GM12878 (cell line): ENCODE data around the gene CHN1. TPM values are rescaled to one million over a fixed set of nuclear protein-coding genes. Genes with fewer than 3 reads are reported as not detected.

Experiments used
- ATAC-seq: fragments of 200-7000 bp; cut with Tn5 transposase; 3 replicates; pipeline ENCODE4 v1.9.1; 2020; ENCODE audit warnings: mild to moderate bottlenecking, moderate library complexity
- BruUV-seq: library from RNA; stranded (reverse); fragments of 400-500 nt; replicated peaks from 2 replicates; lab custom pipeline; 2021; lab: Mats Ljungman, UMichigan
- CTCF ChIA-PET: fragments of 300-600 bp; sonication (Branson Sonifier 250); formaldehyde crosslinking; extraction: SDS; loops from one replicate; lab custom pipeline; 2021; ENCODE audit warnings: inconsistent platforms; lab: Yijun Ruan, JAX
- POLR2A ChIA-PET: fragments of 350-600 bp; formaldehyde crosslinking; extraction: SDS; loops from one replicate; lab custom pipeline; 2021; ENCODE audit warnings: inconsistent platforms; lab: Charles Lee
- RAD21 ChIA-PET: fragments of 300-600 bp; sonication (Branson Sonifier 250); formaldehyde crosslinking; loops from one replicate; lab custom pipeline; 2023; ENCODE audit warnings: antibody characterized with exemption; ENCODE audit not compliant: unreplicated experiment; lab: Charles Lee
- SMC1A ChIA-PET: fragments of 300-600 bp; sonication (Branson Sonifier 250); formaldehyde crosslinking; loops from one replicate; lab custom pipeline; 2023; ENCODE audit not compliant: unreplicated experiment, uncharacterized antibody; lab: Charles Lee
- DNase-seq: peaks from one replicate; pipeline ENCODE4 v3.0.0-alpha.2; 2011; ENCODE audit warnings: low read depth, low spot score
- FAIRE-seq: peaks from 3 replicates; lab custom pipeline; 2011; peaks lifted over from hg19 to GRCh38; lab: Jason Lieb, UNC
- H2AFZ ChIP-seq: 2 replicates; pipeline ENCODE4 v1.6.0; 2011; ENCODE audit warnings: low read depth, low read length, control low read depth; ENCODE audit not compliant: control insufficient read depth
- H3K27ac ChIP-seq: 2 replicates; pipeline ENCODE4 v1.5.1; 2011; ENCODE audit warnings: control low read depth; ENCODE audit not compliant: control insufficient read depth, insufficient read depth
- H3K27me3 ChIP-seq, 2 experiments: replicated peaks in 1 of 2; 2 replicates each; pipeline versions ENCODE4 v1.6.0 to v1.6.1; 2011; ENCODE audit warnings: low read length in 1 of 2; ENCODE audit not compliant: control insufficient read depth in 2 of 2, insufficient read depth in 2 of 2
- H3K36me3 ChIP-seq, 2 experiments: 2 replicates each; pipeline ENCODE4 v1.5.1; 2011; ENCODE audit warnings: low read length in 1 of 2; ENCODE audit not compliant: control insufficient read depth in 2 of 2, insufficient read depth in 2 of 2
- H3K4me1 ChIP-seq: 2 replicates; pipeline ENCODE4 v1.6.1; 2011; ENCODE audit warnings: mild to moderate bottlenecking, low read length, moderate library complexity, mixed read lengths; ENCODE audit not compliant: control insufficient read depth, insufficient read depth
- H3K4me2 ChIP-seq: 2 replicates; pipeline ENCODE4 v1.6.0; 2011; ENCODE audit warnings: control low read depth; ENCODE audit not compliant: control insufficient read depth, insufficient read depth
- H3K4me3 ChIP-seq: fragments of 200-600 bp; sonication (generic); 2 replicates; pipeline ENCODE4 v1.5.1; 2016
- H3K79me2 ChIP-seq: 2 replicates; pipeline ENCODE4 v1.6.0; 2011; ENCODE audit warnings: low read length; ENCODE audit not compliant: control insufficient read depth, insufficient read depth
- H3K9ac ChIP-seq: 2 replicates; pipeline ENCODE4 v1.8.0; 2011; ENCODE audit warnings: low read length, control low read depth, mixed read lengths; ENCODE audit not compliant: control insufficient read depth, insufficient read depth
- H3K9me3 ChIP-seq: replicated peaks from 3 replicates; pipeline ENCODE4 v1.5.1; 2011; ENCODE audit warnings: mild to moderate bottlenecking, low read length; ENCODE audit not compliant: control insufficient read depth, insufficient read depth
- H4K20me1 ChIP-seq: 2 replicates; pipeline ENCODE4 v1.6.0; 2011; ENCODE audit not compliant: control insufficient read depth, insufficient read depth
- ATF2 ChIP-seq: IDR thresholded peaks from 2 replicates; pipeline ENCODE4 v1.6.1; 2012; ENCODE audit warnings: low read length, inconsistent platforms
- HSF1 ChIP-seq: fragments of 150-350 bp; IDR thresholded peaks from 2 replicates; pipeline ENCODE4 v1.6.1; 2014; ENCODE audit warnings: mild to moderate bottlenecking, low read depth, low read length
- NBN ChIP-seq: fragments of 450-650 bp; IDR thresholded peaks from 2 replicates; pipeline ENCODE4 v1.6.1; 2016
- SIN3A ChIP-seq: IDR thresholded peaks from 2 replicates; pipeline ENCODE4 v1.6.1; 2012; ENCODE audit warnings: low read depth, low read length, improper control_type of control experiment
- ZBTB33 ChIP-seq: fragments of 450-650 bp; IDR thresholded peaks from 2 replicates; pipeline ENCODE4 v1.6.1; 2017; ENCODE audit warnings: mild to moderate bottlenecking
- ZNF217 ChIP-seq: fragments of 450-650 bp; IDR thresholded peaks from 2 replicates; pipeline ENCODE4 v1.6.1; 2017; ENCODE audit warnings: antibody characterized with exemption, mild to moderate bottlenecking
- WGBS: methylation state at CpG from one replicate; pipeline ENCODE4 v1.1.6; 2016; ENCODE audit warnings: low lambda C conversion rate; ENCODE audit not compliant: insufficient replicate concordance, insufficient coverage; ENCODE audit errors: missing lambda C conversion rate; 5-methylcytosine and 5-hydroxymethylcytosine counted together
- in situ Hi-C: fragments of 300-500 bp; cut with MboI; formaldehyde crosslinking; loops from 9 replicates; pipeline ENCODE4 v1.14.3; 2018; ENCODE audit warnings: mixed read lengths
- intact Hi-C: fragments of 100-400 bp; cut with micrococcal nuclease; formaldehyde crosslinking; loops from one replicate; pipeline ENCODE4 v1.14.2; 2022; ENCODE audit not compliant: unreplicated experiment
- polyA plus RNA-seq, 11 experiments: library from polyadenylated mRNA; depleted of rRNA in 4 of 11; unstranded in 6 of 11; stranded (reverse) in 5 of 11; fragments of >200 nt; fragmentation: Nextera tagmentation in 4 of 11; fragmentation: Illumina TruSeq in 1 of 11; extraction: Ambion mirVana in 4 of 11; extraction: Trizol in 1 of 11; gene quantifications; 1 replicate in 1 of 11; 2 replicates in 10 of 11; pipeline versions ENCODE4 v1.2.1 to v1.2.3, GENCODE V29; 2011 to 2016; ENCODE audit warnings: inconsistent platforms in 2 of 11, missing spikeins in 2 of 11, low read depth in 1 of 11
- total RNA-seq, 4 experiments: library from RNA; depleted of rRNA in 3 of 4; stranded (reverse); fragments of >200 nt in 3 of 4; fragmentation: Illumina TruSeq in 1 of 4; extraction: Trizol in 1 of 4; gene quantifications; 2 replicates each; pipeline versions ENCODE4 v1.2.1 to v1.2.3, GENCODE V29; 2013 to 2021

CHN1 gene
- total and polyA plus RNA-seq, 10 of the 15 experiments (the other 5 are each of a cell fraction or from before 2014, with no cell fraction given) = 0.18 to 0.92 (median 0.53) TPM; not detected in 1

- ChIA-PET SMC1A (no interaction called here), POLR2A (no interaction called here)
- no peak for ATAC-seq
Measured at GRCh38 chr2:174919947-174920595, 85.1 kb downstream of the CHN1 start.

More at GRCh38 chr2:174919947-174920595, 85.1 kb downstream of the CHN1 start:
- Histone ChIP-seq H3K36me3 (no peaks in the 10 kb centered on the region), H3K27ac (no peak overlapping the region), H3K9ac (no peak overlapping the region), H3K79me2 (no peaks in the 10 kb centered on the region), H2AFZ (no peak overlapping the region), H3K4me1 (no peaks in the 10 kb centered on the region), H3K4me3 (no peak overlapping the region), H3K9me3 (no peaks in the 10 kb centered on the region), H3K27me3 (no peaks in the 10 kb centered on the region), H4K20me1 (no peaks in the 10 kb centered on the region), H3K4me2 (no peak overlapping the region)
- intact Hi-C loops = no loop called here
- DNase-seq (no peak), FAIRE-seq (no peak)
- ChIA-PET RAD21 (no interaction called here), CTCF (no interaction called here)
- BruUV-seq = no TSS peak
- 57% methylated on average over 6 of the region's 6 CpGs for WGBS
- in situ Hi-C loops = no loop called here
- no peak for TF ChIP-seq NBN
- no peak for TF ChIP-seq HSF1
- TF ChIP-seq SIN3A = no peak
- TF ChIP-seq ZNF217 = no peak
- no peak for TF ChIP-seq ZBTB33
- TF ChIP-seq ATF2 = no peak
